PC-9 (cell line): ENCODE measurements around the gene SLC1A4. TPM values are rescaled to one million over a fixed set of nuclear protein-coding genes. Genes with fewer than 3 reads are reported as not detected.
A peak's percentile ranks its signal among the peaks of the same experiment; 100 is the strongest.

Experiments used
- BruUV-seq: library from RNA; stranded (reverse); fragments of 400-500 nt; replicated peaks from 2 replicates; lab custom pipeline; 2021; lab: Mats Ljungman, UMichigan
- CTCF ChIA-PET: fragments of 300-600 bp; sonication (Branson Sonifier 250); formaldehyde crosslinking; loops from one replicate; lab custom pipeline; 2022; ENCODE audit warnings: antibody characterized with exemption; lab: Charles Lee
- POLR2A ChIA-PET: fragments of 300-600 bp; sonication (Branson Sonifier 250); formaldehyde crosslinking; loops from one replicate; lab custom pipeline; 2022; ENCODE audit warnings: antibody characterized with exemption; ENCODE audit not compliant: unreplicated experiment; lab: Charles Lee
- DNase-seq, 2 experiments: peaks; one replicate each; pipeline versions ENCODE4 v3.0.0 to v3.0.0-alpha.2; 2015 to 2022; ENCODE audit warnings: mixed read lengths in 1 of 2
- H2AFZ ChIP-seq: fragments of 200-600 bp; sonication (generic); 2 replicates; pipeline ENCODE4 v1.8.1; 2017; ENCODE audit warnings: antibody characterized with exemption
- H3F3A ChIP-seq: fragments of 200-600 bp; sonication (generic); 2 replicates; pipeline ENCODE4 v1.8.1; 2017; ENCODE audit warnings: antibody characterized with exemption, mild to moderate bottlenecking, low read depth; ENCODE audit not compliant: insufficient read depth
- H3K27ac ChIP-seq: fragments of 200-600 bp; sonication (generic); 2 replicates; pipeline ENCODE4 v1.6.1; 2016; ENCODE audit warnings: mixed run types
- H3K27me3 ChIP-seq: fragments of 200-600 bp; sonication (generic); 2 replicates; pipeline ENCODE4 v1.6.1; 2016; ENCODE audit warnings: low read depth, mixed run types; ENCODE audit not compliant: insufficient read depth
- H3K36me3 ChIP-seq: fragments of 200-600 bp; sonication (generic); 2 replicates; pipeline ENCODE4 v1.6.1; 2016; ENCODE audit warnings: low read depth, mixed run types
- H3K4me1 ChIP-seq: fragments of 200-600 bp; sonication (generic); replicated peaks from 2 replicates; pipeline ENCODE4 v1.6.1; 2016; ENCODE audit warnings: mixed run types; ENCODE audit not compliant: insufficient read depth
- H3K4me2 ChIP-seq: fragments of 200-600 bp; sonication (generic); 2 replicates; pipeline ENCODE4 v1.6.1; 2017; ENCODE audit warnings: mixed run types
- H3K4me3 ChIP-seq: fragments of 200-600 bp; sonication (generic); 2 replicates; pipeline ENCODE4 v1.6.1; 2016; ENCODE audit warnings: mixed run types
- H3K79me2 ChIP-seq: fragments of 200-600 bp; sonication (generic); 2 replicates; pipeline ENCODE4 v1.6.1; 2017; ENCODE audit warnings: low read depth, mixed run types
- H3K9me2 ChIP-seq: fragments of 200-600 bp; sonication (generic); 2 replicates; pipeline ENCODE4 v1.8.1; 2017; ENCODE audit warnings: mild to moderate bottlenecking; ENCODE audit not compliant: insufficient read depth
- H3K9me3 ChIP-seq: fragments of 200-600 bp; sonication (generic); 2 replicates; pipeline ENCODE4 v1.8.1; 2016; ENCODE audit warnings: low read depth; ENCODE audit not compliant: insufficient read depth
- H4K20me1 ChIP-seq: fragments of 200-600 bp; sonication (generic); 2 replicates; pipeline ENCODE4 v1.8.1; 2017; ENCODE audit not compliant: insufficient read depth
- EZH2 ChIP-seq: fragments of 200-600 bp; sonication (generic); IDR thresholded peaks from 2 replicates; pipeline ENCODE4 v1.8.0; 2017; ENCODE audit warnings: antibody characterized with exemption, low read depth
- intact Hi-C: fragments of 100-400 bp; cut with micrococcal nuclease; formaldehyde crosslinking; loops from one replicate; pipeline ENCODE4 v1.10.0; 2022; ENCODE audit not compliant: unreplicated experiment
- total RNA-seq: library from RNA; stranded (reverse); gene quantifications from 2 replicates; pipeline ENCODE4 v1.2.3, GENCODE V29; 2021
- TF ChIP-seq, protein P1 (sequence below): fragments of 200-600 bp; sonication (generic); conservative IDR thresholded peaks from 2 replicates; pipeline ENCODE4 v1.6.1; 2017; ENCODE audit warnings: mixed run types, antibody characterized with exemption, mild to moderate bottlenecking, moderate library complexity

The SLC1A4 gene
- total RNA-seq, 1 experiment from 2014 or later, result 8.7 TPM

DNA sequence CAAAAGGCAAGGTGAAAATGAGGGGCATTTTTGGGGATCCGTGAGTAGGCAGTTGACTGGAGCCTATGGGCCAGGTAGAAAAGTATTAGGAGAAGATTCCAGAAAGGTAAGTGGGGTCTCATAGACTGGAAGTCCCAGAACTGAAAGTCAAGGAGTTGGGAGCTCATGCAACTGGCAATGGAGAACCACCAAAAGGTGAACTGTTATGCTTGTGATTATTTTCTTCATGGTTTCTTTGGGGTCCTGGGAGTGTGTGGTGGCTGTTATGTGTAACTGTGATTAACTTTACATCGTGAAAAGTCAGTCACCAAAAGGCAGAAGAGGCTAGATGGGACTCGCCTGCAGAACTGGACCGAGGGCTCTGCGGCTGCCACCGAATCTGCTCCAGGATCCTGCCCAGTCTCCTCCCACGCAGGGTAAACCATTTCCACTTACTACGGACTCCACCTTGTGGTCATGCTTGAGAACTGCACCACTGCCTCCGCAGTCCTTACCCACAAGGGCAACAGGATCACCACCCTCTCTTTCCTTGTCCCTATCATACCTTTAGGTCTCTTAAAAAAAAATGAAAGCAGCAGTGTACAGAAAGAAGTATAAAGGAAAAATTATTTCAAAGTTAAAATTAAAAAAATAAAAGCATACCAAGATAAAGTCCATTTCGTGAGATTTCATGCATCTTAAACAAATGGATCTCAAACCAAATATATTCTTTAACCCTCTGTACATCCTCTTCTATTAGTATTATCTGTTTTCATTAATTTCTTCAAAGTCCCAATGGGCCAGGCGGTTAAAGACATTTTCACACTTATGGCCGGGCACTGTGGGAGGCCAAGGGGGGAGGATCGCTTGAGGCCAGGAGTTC is 51.4 kb downstream of the SLC1A4 start:
- H3K27me3 ChIP-seq, result no peaks in the 10 kb centered on the region
- TF ChIP-seq EZH2, result no peak
- TF ChIP-seq, protein P1, sequence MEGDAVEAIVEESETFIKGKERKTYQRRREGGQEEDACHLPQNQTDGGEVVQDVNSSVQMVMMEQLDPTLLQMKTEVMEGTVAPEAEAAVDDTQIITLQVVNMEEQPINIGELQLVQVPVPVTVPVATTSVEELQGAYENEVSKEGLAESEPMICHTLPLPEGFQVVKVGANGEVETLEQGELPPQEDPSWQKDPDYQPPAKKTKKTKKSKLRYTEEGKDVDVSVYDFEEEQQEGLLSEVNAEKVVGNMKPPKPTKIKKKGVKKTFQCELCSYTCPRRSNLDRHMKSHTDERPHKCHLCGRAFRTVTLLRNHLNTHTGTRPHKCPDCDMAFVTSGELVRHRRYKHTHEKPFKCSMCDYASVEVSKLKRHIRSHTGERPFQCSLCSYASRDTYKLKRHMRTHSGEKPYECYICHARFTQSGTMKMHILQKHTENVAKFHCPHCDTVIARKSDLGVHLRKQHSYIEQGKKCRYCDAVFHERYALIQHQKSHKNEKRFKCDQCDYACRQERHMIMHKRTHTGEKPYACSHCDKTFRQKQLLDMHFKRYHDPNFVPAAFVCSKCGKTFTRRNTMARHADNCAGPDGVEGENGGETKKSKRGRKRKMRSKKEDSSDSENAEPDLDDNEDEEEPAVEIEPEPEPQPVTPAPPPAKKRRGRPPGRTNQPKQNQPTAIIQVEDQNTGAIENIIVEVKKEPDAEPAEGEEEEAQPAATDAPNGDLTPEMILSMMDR, result peak; percentile 98
- BruUV-seq, result no TSS peak
- ChIA-PET POLR2A (no interaction called here), CTCF (interaction anchor here (0.6 kb wide), 1 partner anchor 123 kb away, joined by 4 read pairs; no protein-coding TSS in a partner anchor)
- H3K4me3 ChIP-seq, result no peak overlapping the region
- no peaks in the 10 kb centered on the region for H3F3A ChIP-seq
- H3K9me2 ChIP-seq, result no peaks in the 10 kb centered on the region
- no peaks in the 10 kb centered on the region for H3K79me2 ChIP-seq
- peaks cover 15% of the 10 kb centered on the region for H3K9me3 ChIP-seq
- no peak overlapping the region for H2AFZ ChIP-seq
- H3K36me3 ChIP-seq, result 0 out of 2 replicates have a peak, but pooled peaks cover 6% of the 10 kb centered on the region
- intact Hi-C loops, result loop anchor here (1.0 to 10.0 kb wide), 4 partner anchors 51 to 706 kb away; partner anchors contain the start of gene SLC1A4
- 0 out of 2 replicates have a peak, but pooled peaks cover 2% of the 10 kb centered on the region for H3K4me1 ChIP-seq
- peak; percentile 58 to 76 for DNase-seq
- H4K20me1 ChIP-seq, result no peaks in the 10 kb centered on the region
- H3K27ac ChIP-seq, result no peak overlapping the region
- peak overlapping the region; percentile 41; the same call in 1 of the 2 replicates for H3K4me2 ChIP-seq

DNA sequence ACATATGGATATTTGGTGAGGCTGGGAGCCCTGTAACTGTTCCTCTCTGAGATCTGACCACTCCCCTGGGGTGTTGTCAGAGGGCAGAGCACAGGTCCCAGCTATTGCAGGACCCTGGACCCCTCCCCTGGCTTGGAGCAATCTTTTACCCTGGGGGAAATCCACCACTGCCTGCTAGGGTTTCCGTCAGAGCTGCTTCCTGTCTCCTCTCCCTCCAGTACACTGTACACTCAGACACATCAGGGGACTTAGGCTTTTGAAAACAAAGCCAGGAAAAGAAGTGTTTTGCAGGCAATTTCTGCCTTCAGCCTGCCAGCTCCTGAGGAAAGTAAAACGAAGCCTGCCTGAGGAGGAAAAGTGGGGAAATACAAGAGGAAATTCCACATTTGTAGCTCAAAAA is 53.8 kb downstream of the SLC1A4 start:
- Histone ChIP-seq H3K79me2 (no peaks in the 10 kb centered on the region), H3K27ac (no peak overlapping the region)
- POLR2A ChIA-PET, result interaction anchor here (0.7 kb wide), 1 partner anchor 125 kb away, joined by 5 read pairs; no protein-coding TSS in a partner anchor

DNA sequence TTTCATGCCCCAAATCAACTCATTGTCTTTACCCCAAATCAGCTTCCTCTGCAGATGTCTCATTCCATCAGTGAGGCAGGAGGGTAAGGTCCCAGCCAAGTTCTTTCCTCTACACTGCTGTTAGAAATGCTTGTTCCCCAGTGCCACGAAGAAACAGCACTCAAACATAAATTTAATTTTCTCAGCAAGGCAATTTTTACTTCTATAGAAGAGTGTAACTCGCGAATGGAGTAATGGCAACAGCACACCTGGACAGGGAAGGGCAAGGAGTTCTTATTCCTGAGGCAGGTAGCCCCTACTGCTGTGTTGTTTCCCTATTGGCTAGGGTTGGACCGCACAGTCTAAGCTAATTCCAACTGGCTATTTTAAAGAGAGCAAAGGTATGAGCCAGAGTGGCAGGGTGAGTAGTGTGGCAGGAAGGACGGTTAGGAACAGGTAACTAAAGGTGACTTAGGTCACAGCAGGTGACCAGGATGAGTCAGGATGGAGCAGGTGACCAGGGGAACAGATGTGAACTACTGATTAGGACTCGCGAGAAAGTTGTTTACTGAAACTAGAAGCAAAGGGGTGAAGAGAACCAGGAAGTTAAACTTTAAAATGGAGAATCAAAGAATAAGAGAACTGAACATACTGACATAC is 55.0 kb downstream of the SLC1A4 start:
- peaks cover 10% of the 10 kb centered on the region for H3K4me1 ChIP-seq

More for the DNA sequence above, 53.8 kb downstream of the SLC1A4 start:
- Histone ChIP-seq H3K9me3 (peaks cover 15% of the 10 kb centered on the region), H3K27me3 (no peaks in the 10 kb centered on the region), H2AFZ (no peak overlapping the region), H4K20me1 (no peaks in the 10 kb centered on the region), H3F3A (no peaks in the 10 kb centered on the region), H3K9me2 (no peaks in the 10 kb centered on the region), H3K36me3 (0 out of 2 replicates have a peak, but pooled peaks cover 6% of the 10 kb centered on the region), H3K4me2 (no peak overlapping the region), H3K4me3 (no peak overlapping the region), H3K4me1 (0 out of 2 replicates have a peak, but pooled peaks cover 4% of the 10 kb centered on the region)
- intact Hi-C loops, result loop anchor here (5.0 to 10.0 kb wide), 2 partner anchors 456 to 708 kb away; no protein-coding TSS in a partner anchor
- no peak for TF ChIP-seq EZH2
- TF ChIP-seq, protein P1, result no peak
- no TSS peak for BruUV-seq
- no peak for DNase-seq
- CTCF ChIA-PET, result no interaction called here

More for the DNA sequence above, 55.0 kb downstream of the SLC1A4 start:
- 0 out of 2 replicates have a peak, but pooled peaks cover 6% of the 10 kb centered on the region for H3K36me3 ChIP-seq
- H3K9me3 ChIP-seq, result peaks cover 19% of the 10 kb centered on the region
- no peak overlapping the region for H3K4me3 ChIP-seq
- TF ChIP-seq, protein P1, result no peak
- no peak for TF ChIP-seq EZH2
- H4K20me1 ChIP-seq, result no peaks in the 10 kb centered on the region
- intact Hi-C loops, result loop anchor here (5.0 to 10.0 kb wide), 2 partner anchors 457 to 709 kb away; no protein-coding TSS in a partner anchor
- CTCF ChIA-PET, result no interaction called here
- BruUV-seq, result no TSS peak
- no peaks in the 10 kb centered on the region for H3K9me2 ChIP-seq
- no peaks in the 10 kb centered on the region for H3K27me3 ChIP-seq
- H2AFZ ChIP-seq, result no peak overlapping the region
- H3K27ac ChIP-seq, result no peak overlapping the region
- H3K79me2 ChIP-seq, result no peaks in the 10 kb centered on the region
- no peak overlapping the region for H3K4me2 ChIP-seq
- POLR2A ChIA-PET, result no interaction called here
- no peaks in the 10 kb centered on the region for H3F3A ChIP-seq
- DNase-seq, result peak in 1 of 2 experiments; percentile 43
